GM19463 (cell line): ENCODE data around the gene SLAMF8.

ENCODE experiments used
- ATAC-seq: cut with Tn5 transposase; IDR thresholded peaks from one replicate; pipeline ENCODE4 v1.9.1; 2021; ENCODE audit warnings: mild to moderate bottlenecking, moderate library complexity; ENCODE audit not compliant: unreplicated experiment

The SLAMF8 gene

GRCh38 chr1:159845751-159846629 is 19.3 kb downstream of the SLAMF8 start:
- no peak for ATAC-seq

DNA sequence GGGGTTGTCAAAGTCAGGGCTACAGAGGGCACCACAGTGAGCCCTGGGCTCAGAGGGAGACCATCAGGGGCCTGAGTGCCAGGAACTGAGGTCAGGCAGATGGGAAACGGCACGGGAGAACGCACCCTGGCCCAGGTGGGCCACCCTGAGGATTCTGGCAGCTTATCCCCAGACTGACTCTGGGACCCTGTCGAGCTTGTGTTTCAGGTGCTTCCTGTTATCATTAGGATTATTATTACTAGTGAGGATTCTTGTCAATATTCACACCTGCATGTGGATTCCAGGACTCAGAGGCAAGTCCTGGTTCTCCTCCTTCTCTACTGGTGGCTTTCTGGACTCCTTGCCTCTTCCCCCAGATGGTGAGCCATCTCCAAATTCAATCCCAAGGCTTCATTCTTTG is 20.6 kb downstream of the SLAMF8 start:
- no peak for ATAC-seq

- ATAC-seq = no peak
Measured at GRCh38 chr1:159848326-159848725, 21.7 kb downstream of the SLAMF8 start.

DNA sequence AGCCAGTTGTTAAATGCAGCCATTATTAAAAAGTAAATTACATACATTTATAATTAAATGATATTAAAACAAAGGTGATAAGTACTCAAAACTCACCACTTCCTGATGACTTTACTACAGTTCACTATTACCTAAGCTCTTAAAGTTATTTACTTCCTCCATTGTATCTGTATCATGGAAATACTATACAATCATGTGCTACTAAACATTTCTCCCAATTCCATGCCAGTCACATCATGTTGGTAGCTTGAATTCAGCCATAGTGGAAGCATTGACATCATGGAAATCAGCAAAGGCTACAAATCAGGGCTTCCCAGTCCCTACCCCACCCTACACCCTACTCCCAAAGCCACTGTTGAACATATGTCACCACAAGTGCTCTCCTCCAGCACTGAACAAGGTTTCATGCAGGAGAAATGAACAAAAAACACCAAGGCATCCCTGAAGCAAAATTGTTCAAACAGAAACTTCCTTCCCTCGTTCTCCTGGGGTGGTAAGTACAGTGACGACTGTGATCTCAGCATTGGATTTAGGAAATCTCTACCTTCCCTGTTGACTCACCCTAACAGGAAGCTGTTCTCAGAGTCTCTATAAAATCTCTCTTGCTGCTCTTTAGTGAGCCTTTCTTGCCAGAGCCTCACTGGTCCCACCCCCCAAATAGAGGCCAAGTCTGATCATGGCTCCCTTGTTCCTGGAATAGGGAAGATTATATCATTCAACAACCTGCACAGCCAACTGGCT is 23.1 kb downstream of the SLAMF8 start:
- ATAC-seq = no peak

DNA sequence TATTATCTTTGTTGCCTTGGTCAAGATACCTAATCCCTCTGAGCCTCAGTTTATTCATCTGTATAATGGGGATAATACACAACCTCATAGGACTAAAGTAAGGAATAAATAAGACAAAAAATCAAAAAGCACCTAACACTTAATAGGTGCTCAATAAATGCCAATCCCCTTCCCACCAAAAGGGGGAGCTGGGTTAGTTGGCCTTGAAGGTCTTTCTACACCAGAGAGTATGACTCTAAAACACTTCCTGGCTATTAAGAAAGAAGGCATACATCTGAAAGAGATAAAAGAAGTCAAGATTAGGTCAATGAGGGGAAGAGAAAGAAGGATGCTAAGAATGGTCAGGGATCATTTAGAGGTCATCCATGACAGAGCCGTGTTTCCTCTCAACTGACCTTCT is 24.7 kb downstream of the SLAMF8 start:
- ATAC-seq = no peak

- no peak for ATAC-seq
Measured at GRCh38 chr1:159853417-159854115, 26.9 kb downstream of the SLAMF8 start.

GRCh38 chr1:159854116-159854692 is 27.5 kb downstream of the SLAMF8 start:
- ATAC-seq = no peak

- ATAC-seq = peak; percentile 92
Measured at GRCh38 chr1:159854693-159855192, 28.1 kb downstream of the SLAMF8 start.

DNA sequence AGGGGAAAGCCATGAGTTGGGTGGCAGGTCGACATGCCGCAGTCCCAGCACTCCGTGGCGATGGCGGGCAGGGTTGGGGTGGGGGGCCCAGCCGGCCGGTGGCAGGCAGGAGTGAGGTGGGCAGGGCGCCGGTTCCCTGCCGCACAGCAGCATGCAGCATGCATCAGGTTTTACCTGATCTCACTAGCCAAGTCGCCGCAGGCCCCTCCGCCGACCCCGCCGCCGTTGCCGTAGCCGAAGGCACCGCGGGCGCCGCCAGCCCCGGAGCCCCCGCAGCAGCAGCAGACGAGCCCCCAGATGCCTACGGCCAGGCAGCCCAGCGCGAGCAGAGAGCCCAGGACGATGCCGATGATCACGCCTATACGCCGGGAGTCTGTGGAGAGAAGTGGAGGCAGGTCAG is 29.0 kb downstream of the SLAMF8 start:
- no peak for ATAC-seq

GRCh38 chr1:159856576-159856975 is 29.9 kb downstream of the SLAMF8 start:
- no peak for ATAC-seq

DNA sequence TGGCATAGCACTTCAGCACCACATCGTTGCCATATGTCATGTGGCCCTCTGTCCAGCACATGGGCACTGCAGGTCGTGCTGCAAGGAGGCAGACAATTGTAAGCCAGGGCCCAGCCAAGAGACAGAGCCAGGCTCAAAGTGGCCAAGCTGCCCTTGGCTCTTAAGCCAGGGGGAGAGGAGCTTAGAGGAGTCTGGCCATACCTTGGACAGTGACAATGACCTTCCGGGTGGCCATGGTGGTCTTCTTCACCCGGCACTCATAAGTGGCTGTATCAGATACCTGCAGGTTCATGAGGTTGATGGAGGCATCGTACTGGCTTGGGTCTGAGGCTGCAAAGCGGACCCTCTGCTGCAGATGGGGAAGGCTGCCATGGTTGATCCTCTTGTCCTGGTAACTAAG is 31.2 kb downstream of the SLAMF8 start:
- no peak for ATAC-seq

- no peak for ATAC-seq
Measured at GRCh38 chr1:159859767-159860322, 33.2 kb downstream of the SLAMF8 start.

GRCh38 chr1:159860456-159860855 is 33.8 kb downstream of the SLAMF8 start:
- no peak for ATAC-seq

DNA sequence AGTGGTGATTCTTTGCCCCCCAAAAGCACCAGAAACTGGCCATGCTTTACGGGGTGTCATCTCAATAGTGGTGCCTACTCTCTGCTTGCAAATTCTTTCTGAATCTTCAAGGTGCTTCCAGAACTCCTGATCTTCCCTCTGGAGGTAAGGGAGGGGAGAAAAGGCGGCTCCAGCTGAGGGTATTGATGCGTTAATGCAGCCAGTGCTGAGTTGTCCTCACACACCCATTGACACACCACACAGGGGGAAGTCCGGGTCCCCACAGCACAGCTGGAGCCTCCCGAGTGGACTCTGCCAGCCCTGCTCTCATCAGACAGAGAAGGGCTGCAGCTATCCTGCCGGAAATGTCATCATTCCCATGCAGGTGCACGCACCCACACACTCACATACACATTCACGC is 34.5 kb downstream of the SLAMF8 start:
- ATAC-seq = no peak

- ATAC-seq = no peak
Measured at GRCh38 chr1:159862031-159862430, 35.4 kb downstream of the SLAMF8 start.

GRCh38 chr1:159862557-159862956 is 35.9 kb downstream of the SLAMF8 start, which contains the start of gene VSIG8:
VSIG8 (minus strand) TSS chr1:159862657; CDS start chr1:159862521, 136 bp downstream.
- ATAC-seq = no peak

GRCh38 chr1:159864262-159864661 is 37.6 kb downstream of the SLAMF8 start:
- ATAC-seq = no peak

GRCh38 chr1:159866066-159866465 is 39.4 kb downstream of the SLAMF8 start:
- ATAC-seq = no peak

DNA sequence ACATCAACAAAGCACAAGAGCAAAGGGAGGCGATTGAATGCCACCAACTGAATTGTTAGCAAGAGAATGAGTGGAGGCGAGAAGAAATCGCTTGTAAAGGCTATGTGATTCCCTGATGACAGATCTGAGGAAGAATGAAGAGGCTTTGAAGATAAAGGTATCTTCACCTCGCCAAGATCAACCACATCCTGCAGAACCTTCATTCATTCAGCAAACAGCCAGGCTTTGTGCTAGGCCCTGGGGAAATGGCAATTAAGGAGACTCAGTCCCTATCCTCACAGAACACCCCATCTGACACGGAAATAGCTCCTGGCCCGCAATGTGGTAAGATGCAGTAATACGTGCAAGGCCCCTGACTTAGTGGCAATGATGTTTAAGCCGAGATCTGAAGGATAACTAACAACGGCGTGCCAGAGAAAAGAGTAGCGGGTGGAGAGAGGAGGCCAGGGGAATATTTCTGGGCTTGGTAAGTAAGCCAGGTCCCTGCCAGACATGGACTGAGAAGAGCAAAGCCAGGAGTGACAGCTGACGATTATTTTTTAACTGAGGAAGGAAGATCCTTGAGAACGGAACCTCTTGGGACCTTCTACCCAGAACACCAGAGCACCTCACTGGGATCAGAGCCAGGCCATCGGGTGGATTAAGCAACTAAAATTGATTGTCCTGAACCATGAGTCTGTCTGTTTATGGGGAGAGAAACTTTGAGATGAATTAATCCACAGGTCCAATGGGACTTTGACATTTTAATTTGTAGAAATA is 40.4 kb downstream of the SLAMF8 start:
- no peak for ATAC-seq

GRCh38 chr1:159867664-159868026 is 41.0 kb downstream of the SLAMF8 start:
- no peak for ATAC-seq
